Immature natural killer cell (primary cell): ENCODE data around the gene FAM118A. TPM values are rescaled to one million over a fixed set of nuclear protein-coding genes. Genes with fewer than 3 reads are reported as not detected.
"Not testable (repeated sequence)": the region's sequence is repeated elsewhere in the genome, so short reads cannot be mapped to it uniquely, and the experiment has no call there.

Experiments used
- DNase-seq, 3 donors: peaks; one replicate each; pipeline ENCODE4 v3.0.0; 2022; ENCODE audit warnings: mixed read lengths in 1 of 3
- H3K27ac Mint-ChIP-seq, 6 donors: one replicate each; pipeline ENCODE4 v1.8.0; 2020; ENCODE audit warnings: mixed read lengths in 6 of 6, mild to moderate bottlenecking in 5 of 6, inconsistent platforms in 4 of 6, moderate library complexity in 3 of 6
- H3K27me3 Mint-ChIP-seq, 3 donors: one replicate each; pipeline ENCODE4 v1.8.0; 2020 to 2021; ENCODE audit warnings: low read depth in 3 of 3, mild to moderate bottlenecking in 3 of 3, mixed read lengths in 3 of 3, moderate library complexity in 3 of 3, inconsistent platforms in 1 of 3
- H3K36me3 Mint-ChIP-seq, 3 donors: one replicate each; pipeline ENCODE4 v1.8.0; 2020; ENCODE audit warnings: mixed read lengths in 3 of 3, inconsistent platforms in 2 of 3, mild to moderate bottlenecking in 2 of 3
- H3K4me1 Mint-ChIP-seq, 2 donors: one replicate each; pipeline ENCODE4 v1.8.0; 2020; ENCODE audit warnings: inconsistent platforms in 2 of 2, mild to moderate bottlenecking in 2 of 2, mixed read lengths in 2 of 2, moderate library complexity in 1 of 2
- H3K4me3 Mint-ChIP-seq, 5 donors: one replicate each; pipeline ENCODE4 v1.8.0; 2020; ENCODE audit warnings: mild to moderate bottlenecking in 5 of 5, mixed read lengths in 5 of 5, inconsistent platforms in 3 of 5, moderate library complexity in 3 of 5
- H3K9me3 Mint-ChIP-seq, 6 donors: one replicate each; pipeline ENCODE4 v1.8.0; 2020; ENCODE audit warnings: mild to moderate bottlenecking in 6 of 6, mixed read lengths in 6 of 6, inconsistent platforms in 4 of 6, moderate library complexity in 3 of 6
- polyA plus RNA-seq, 3 donors: library from polyadenylated mRNA; unstranded; fragments of 300-500 nt; fragmentation: Illumina TruSeq; gene quantifications; one replicate each; pipeline ENCODE4 v1.2.3, GENCODE V29; 2021

FAM118A gene
- polyA plus RNA-seq, 3 donors from 2014 or later = 10.6 to 33.9 (median 14.7) TPM

- Mint-ChIP-seq H3K27me3 (peaks cover 0 to 3% (median 0%) of the 10 kb centered on the region in 3 donors), H3K4me3 (no peak overlapping the region), H3K4me1 (peaks cover 11 to 14% of the 10 kb centered on the region in 2 donors), H3K27ac (peak overlapping the region in 1 of 6 donors; percentile 53), H3K9me3 (no peaks in the 10 kb centered on the region), H3K36me3 (peaks cover 24 to 51% (median 44%) of the 10 kb centered on the region in 3 donors)
- DNase-seq = no peak
Measured at GRCh38 chr22:45334528-45334927, 24.8 kb downstream of the FAM118A start.

- peaks cover 11 to 14% of the 10 kb centered on the region in 2 donors for H3K4me1 Mint-ChIP-seq
- peaks cover 31 to 58% (median 48%) of the 10 kb centered on the region in 3 donors for H3K36me3 Mint-ChIP-seq
- peak overlapping the region in 1 of 6 donors; percentile 11 for H3K27ac Mint-ChIP-seq
- no peak for DNase-seq
- H3K27me3 Mint-ChIP-seq = peaks cover 0 to 3% (median 2%) of the 10 kb centered on the region in 3 donors
- H3K4me3 Mint-ChIP-seq = no peak overlapping the region
- no peaks in the 10 kb centered on the region for H3K9me3 Mint-ChIP-seq
Measured at GRCh38 chr22:45335021-45335818, 25.5 kb downstream of the FAM118A start.

- Mint-ChIP-seq H3K9me3 (no peaks in the 10 kb centered on the region), H3K27ac (no peak overlapping the region), H3K4me3 (no peak overlapping the region), H3K27me3 (peaks cover 0 to 5% (median 3%) of the 10 kb centered on the region in 3 donors), H3K36me3 (peaks cover 32 to 58% (median 52%) of the 10 kb centered on the region in 3 donors), H3K4me1 (peaks cover 11 to 14% of the 10 kb centered on the region in 2 donors)
- no peak for DNase-seq
Measured at GRCh38 chr22:45335854-45336522, 26.3 kb downstream of the FAM118A start.

- Mint-ChIP-seq H3K27me3 (peaks cover 0 to 5% (median 3%) of the 10 kb centered on the region in 3 donors), H3K4me1 (peaks cover 11 to 14% of the 10 kb centered on the region in 2 donors), H3K36me3 (peaks cover 32 to 57% (median 49%) of the 10 kb centered on the region in 3 donors), H3K9me3 (no peaks in the 10 kb centered on the region), H3K27ac (peak overlapping the region in 1 of 6 donors; percentile 71), H3K4me3 (no peak overlapping the region)
- no peak for DNase-seq
Measured at GRCh38 chr22:45336971-45337431, 27.3 kb downstream of the FAM118A start.

- peaks cover 11 to 14% of the 10 kb centered on the region in 2 donors for H3K4me1 Mint-ChIP-seq
- DNase-seq = no peak
- no peaks in the 10 kb centered on the region for H3K9me3 Mint-ChIP-seq
- peaks cover 29 to 53% (median 44%) of the 10 kb centered on the region in 3 donors for H3K36me3 Mint-ChIP-seq
- no peak overlapping the region for H3K27ac Mint-ChIP-seq
- no peak overlapping the region for H3K4me3 Mint-ChIP-seq
- H3K27me3 Mint-ChIP-seq = peaks cover 0 to 5% (median 3%) of the 10 kb centered on the region in 3 donors
Measured at GRCh38 chr22:45337536-45337935, 27.8 kb downstream of the FAM118A start.

- H3K36me3 Mint-ChIP-seq = peaks cover 24 to 53% (median 38%) of the 10 kb centered on the region in 3 donors
- peaks cover 0 to 5% (median 3%) of the 10 kb centered on the region in 3 donors for H3K27me3 Mint-ChIP-seq
- no peak overlapping the region for H3K4me3 Mint-ChIP-seq
- peaks cover 10 to 12% of the 10 kb centered on the region in 2 donors for H3K4me1 Mint-ChIP-seq
- H3K27ac Mint-ChIP-seq = no peak overlapping the region
- DNase-seq = no peak
- H3K9me3 Mint-ChIP-seq = no peaks in the 10 kb centered on the region
Measured at GRCh38 chr22:45338795-45339194, 29.1 kb downstream of the FAM118A start.

- Mint-ChIP-seq H3K27ac (no peak overlapping the region), H3K4me1 (peaks cover 0 to under 1% of the 10 kb centered on the region in 2 donors), H3K4me3 (no peak overlapping the region), H3K9me3 (no peaks in the 10 kb centered on the region), H3K36me3 (peaks cover 22 to 46% (median 35%) of the 10 kb centered on the region in 3 donors), H3K27me3 (peaks cover 0 to 5% (median 2%) of the 10 kb centered on the region in 3 donors)
- no peak for DNase-seq
Measured at GRCh38 chr22:45340323-45340722, 30.6 kb downstream of the FAM118A start.

- no peaks in the 10 kb centered on the region for H3K4me1 Mint-ChIP-seq
- no peak overlapping the region for H3K4me3 Mint-ChIP-seq
- H3K36me3 Mint-ChIP-seq = peaks cover 20 to 35% (median 30%) of the 10 kb centered on the region in 3 donors
- no peak overlapping the region for H3K27ac Mint-ChIP-seq
- no peak for DNase-seq
- H3K27me3 Mint-ChIP-seq = peaks cover 0 to 5% (median 2%) of the 10 kb centered on the region in 3 donors
- no peaks in the 10 kb centered on the region for H3K9me3 Mint-ChIP-seq
Measured at GRCh38 chr22:45341498-45341897, 31.8 kb downstream of the FAM118A start.

GRCh38 chr22:45343143-45343542, 33.4 kb downstream of the FAM118A start:
- DNase-seq = no peak
- H3K36me3 Mint-ChIP-seq = peaks cover 13 to 21% (median 18%) of the 10 kb centered on the region in 3 donors
- no peaks in the 10 kb centered on the region for H3K9me3 Mint-ChIP-seq
- peaks cover 0 to 5% (median 2%) of the 10 kb centered on the region in 3 donors for H3K27me3 Mint-ChIP-seq
- H3K27ac Mint-ChIP-seq = no peak overlapping the region
- H3K4me3 Mint-ChIP-seq = no peak overlapping the region
- no peaks in the 10 kb centered on the region for H3K4me1 Mint-ChIP-seq

- Mint-ChIP-seq H3K27me3 (peaks cover 0 to 5% (median 2%) of the 10 kb centered on the region in 3 donors), H3K4me1 (no peaks in the 10 kb centered on the region), H3K4me3 (no peak overlapping the region), H3K36me3 (peaks cover 12 to 18% (median 17%) of the 10 kb centered on the region in 3 donors), H3K27ac (peak overlapping the region in 1 of 6 donors; percentile 26), H3K9me3 (no peaks in the 10 kb centered on the region)
- DNase-seq = no peak
Measured at GRCh38 chr22:45344334-45344733, 34.6 kb downstream of the FAM118A start.

- no peak for DNase-seq
- H3K4me3 Mint-ChIP-seq = no peak overlapping the region
- no peaks in the 10 kb centered on the region for H3K4me1 Mint-ChIP-seq
- no peak overlapping the region for H3K27ac Mint-ChIP-seq
- H3K27me3 Mint-ChIP-seq = no peaks in the 10 kb centered on the region
- no peaks in the 10 kb centered on the region for H3K9me3 Mint-ChIP-seq
- H3K36me3 Mint-ChIP-seq = no peaks in the 10 kb centered on the region
Measured at GRCh38 chr22:45349916-45350315, 40.2 kb downstream of the FAM118A start.

- Mint-ChIP-seq H3K4me1 (no peaks in the 10 kb centered on the region), H3K4me3 (no peak overlapping the region), H3K36me3 (no peaks in the 10 kb centered on the region), H3K27ac (no peak overlapping the region), H3K27me3 (peaks cover 0 to 1% (median 0%) of the 10 kb centered on the region in 3 donors), H3K9me3 (no peaks in the 10 kb centered on the region)
- DNase-seq = no peak
Measured at GRCh38 chr22:45351956-45352355, 42.2 kb downstream of the FAM118A start.

- not testable (repeated sequence) for H3K27ac Mint-ChIP-seq, H3K4me1 Mint-ChIP-seq, DNase-seq, H3K4me3 Mint-ChIP-seq, H3K27me3 Mint-ChIP-seq, H3K9me3 Mint-ChIP-seq, H3K36me3 Mint-ChIP-seq
Measured at GRCh38 chr22:45352757-45353156, 43.0 kb downstream of the FAM118A start.

- Mint-ChIP-seq H3K27me3 (peaks cover 0 to 4% (median 3%) of the 10 kb centered on the region in 3 donors), H3K27ac (no peak overlapping the region), H3K4me1 (no peaks in the 10 kb centered on the region), H3K36me3 (no peaks in the 10 kb centered on the region), H3K4me3 (no peak overlapping the region), H3K9me3 (no peaks in the 10 kb centered on the region)
- DNase-seq = no peak
Measured at GRCh38 chr22:45353786-45354185, 44.1 kb downstream of the FAM118A start.
